ENCODE results near the gene SLC16A4.
"Not testable (repeated sequence)": the region's sequence is repeated elsewhere in the genome, so short reads cannot be mapped to it uniquely, and the experiment has no call there.

Gene SLC16A4

DNA sequence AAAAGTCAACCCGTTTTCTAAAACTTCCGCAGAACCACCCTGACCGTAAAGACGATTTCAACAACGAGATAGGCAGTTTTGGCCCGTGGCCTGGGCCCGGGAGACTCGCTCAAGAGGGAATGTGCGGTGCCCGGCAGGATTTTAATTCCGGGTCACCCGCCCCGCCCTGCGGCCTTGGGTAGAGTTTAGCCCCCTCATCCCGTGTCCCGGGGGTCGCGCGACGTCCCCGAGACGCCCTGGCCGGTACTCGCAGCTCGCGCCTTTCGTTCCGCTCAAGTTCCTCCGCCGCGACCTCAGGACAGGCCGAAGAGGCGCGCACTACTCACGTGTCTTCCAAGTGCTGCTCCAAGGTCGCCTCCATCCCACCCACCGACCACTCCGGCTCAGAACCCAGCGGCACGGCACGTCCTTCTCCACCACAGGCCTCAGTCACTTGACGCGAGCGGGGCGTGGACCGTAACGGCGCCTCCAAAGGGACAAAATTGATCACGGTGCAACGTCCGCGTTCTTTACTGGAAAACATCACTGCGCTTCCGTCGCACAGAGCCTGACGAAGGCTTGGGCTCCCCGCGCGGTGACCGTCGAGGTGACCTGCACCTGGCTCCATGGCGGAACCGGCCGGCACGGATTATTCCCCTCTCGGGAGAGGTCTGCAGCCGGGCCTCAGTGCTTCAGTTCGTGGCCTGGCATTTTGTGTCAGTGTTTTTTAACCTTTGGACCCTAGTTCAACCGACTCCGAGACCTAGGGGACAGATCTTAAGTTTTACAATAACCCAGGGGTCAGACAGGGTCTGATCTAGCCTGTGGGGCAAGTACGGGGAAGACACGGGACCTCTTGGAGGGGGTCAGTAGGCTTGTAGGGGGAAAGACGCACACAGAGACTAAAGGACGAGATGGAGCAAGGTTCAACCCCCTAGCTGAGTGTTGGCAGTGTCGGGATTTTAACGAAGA lies 16.7 kb upstream of the SLC16A4 start, which contains the start of gene LAMTOR5:
Gene LAMTOR5 (minus strand): TSS at position 435 of the 951 bp plus-strand sequence. CDS start 74 bp downstream, at position 361.
- TF ChIP-seq, protein P1, sequence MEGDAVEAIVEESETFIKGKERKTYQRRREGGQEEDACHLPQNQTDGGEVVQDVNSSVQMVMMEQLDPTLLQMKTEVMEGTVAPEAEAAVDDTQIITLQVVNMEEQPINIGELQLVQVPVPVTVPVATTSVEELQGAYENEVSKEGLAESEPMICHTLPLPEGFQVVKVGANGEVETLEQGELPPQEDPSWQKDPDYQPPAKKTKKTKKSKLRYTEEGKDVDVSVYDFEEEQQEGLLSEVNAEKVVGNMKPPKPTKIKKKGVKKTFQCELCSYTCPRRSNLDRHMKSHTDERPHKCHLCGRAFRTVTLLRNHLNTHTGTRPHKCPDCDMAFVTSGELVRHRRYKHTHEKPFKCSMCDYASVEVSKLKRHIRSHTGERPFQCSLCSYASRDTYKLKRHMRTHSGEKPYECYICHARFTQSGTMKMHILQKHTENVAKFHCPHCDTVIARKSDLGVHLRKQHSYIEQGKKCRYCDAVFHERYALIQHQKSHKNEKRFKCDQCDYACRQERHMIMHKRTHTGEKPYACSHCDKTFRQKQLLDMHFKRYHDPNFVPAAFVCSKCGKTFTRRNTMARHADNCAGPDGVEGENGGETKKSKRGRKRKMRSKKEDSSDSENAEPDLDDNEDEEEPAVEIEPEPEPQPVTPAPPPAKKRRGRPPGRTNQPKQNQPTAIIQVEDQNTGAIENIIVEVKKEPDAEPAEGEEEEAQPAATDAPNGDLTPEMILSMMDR (IDR thresholded peaks at IDR 0.05): no peak
- TF ChIP-seq ZFX (IDR thresholded peaks at IDR 0.05; ENCODE audit: borderline replicate concordance): no peak
- peak within 1 kb of the TSS; percentile 85 for H3K27ac ChIP-seq

DNA sequence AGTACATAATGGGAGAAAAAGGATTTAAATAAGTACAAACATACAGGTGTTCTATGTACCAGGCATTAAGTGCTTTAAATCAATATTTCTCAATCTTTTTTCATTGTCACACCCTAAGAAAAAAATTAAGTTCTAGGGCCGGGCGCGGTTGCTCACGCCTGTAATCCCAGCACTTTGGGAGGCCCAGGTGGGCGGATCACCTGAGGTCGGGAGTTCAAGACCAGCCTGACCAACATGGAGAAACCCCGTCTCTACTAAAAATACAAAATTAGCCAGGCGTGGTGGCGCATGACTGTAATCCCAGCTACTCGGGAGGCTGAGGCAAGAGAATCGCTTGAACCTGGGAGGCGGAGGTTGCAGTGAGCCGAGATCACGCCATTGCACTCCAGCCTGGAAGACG lies 15.6 kb upstream of the SLC16A4 start:
- peak overlapping the region; percentile 85 for H3K27ac ChIP-seq

DNA sequence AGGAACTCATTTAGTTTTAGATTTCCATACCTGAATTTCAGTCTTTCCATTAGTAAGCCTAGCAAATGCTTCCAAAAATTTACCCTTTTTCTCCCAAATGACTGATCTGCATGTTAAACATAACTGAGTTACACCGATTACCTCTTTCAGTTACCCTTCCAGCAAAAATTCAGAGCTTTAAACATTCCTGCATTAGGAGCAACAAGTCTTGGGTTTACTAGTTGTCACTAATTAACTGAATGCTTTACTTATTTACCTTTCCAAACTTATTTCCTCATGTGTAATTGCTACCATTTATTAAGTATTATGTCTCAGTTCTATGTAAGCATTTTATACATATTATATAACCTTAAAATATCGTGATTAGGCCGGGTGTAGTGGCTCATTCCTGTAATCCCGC lies 13.6 kb upstream of the SLC16A4 start:
- no peak for TF ChIP-seq ZFX (IDR thresholded peaks at IDR 0.05; ENCODE audit: borderline replicate concordance)
- TF ChIP-seq, protein P1 (IDR thresholded peaks at IDR 0.05): no peak
- no peak overlapping the region for H3K27ac ChIP-seq

DNA sequence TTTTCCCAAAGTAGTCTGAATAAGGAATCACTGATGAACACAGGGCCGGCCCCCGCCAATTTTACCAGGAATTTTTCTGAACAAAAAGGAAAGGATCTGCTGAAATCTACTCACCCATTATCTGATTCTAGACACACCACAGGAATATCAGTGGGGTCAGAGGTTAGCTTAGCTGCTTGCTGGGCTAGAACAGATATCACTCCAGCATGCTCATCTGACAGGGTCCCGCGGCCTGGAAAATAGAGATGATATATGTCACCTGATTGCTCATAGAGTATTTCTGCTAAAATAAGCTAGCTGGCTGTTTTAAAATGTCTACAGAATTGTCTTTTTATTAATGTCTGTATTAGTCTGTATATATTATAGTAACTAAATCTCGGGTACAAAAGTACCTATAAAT lies 13.0 kb upstream of the SLC16A4 start:
- H3K27ac ChIP-seq: no peak overlapping the region
- no peak for TF ChIP-seq ZFX (IDR thresholded peaks at IDR 0.05; ENCODE audit: borderline replicate concordance)
- TF ChIP-seq, protein P1 (IDR thresholded peaks at IDR 0.05): no peak

DNA sequence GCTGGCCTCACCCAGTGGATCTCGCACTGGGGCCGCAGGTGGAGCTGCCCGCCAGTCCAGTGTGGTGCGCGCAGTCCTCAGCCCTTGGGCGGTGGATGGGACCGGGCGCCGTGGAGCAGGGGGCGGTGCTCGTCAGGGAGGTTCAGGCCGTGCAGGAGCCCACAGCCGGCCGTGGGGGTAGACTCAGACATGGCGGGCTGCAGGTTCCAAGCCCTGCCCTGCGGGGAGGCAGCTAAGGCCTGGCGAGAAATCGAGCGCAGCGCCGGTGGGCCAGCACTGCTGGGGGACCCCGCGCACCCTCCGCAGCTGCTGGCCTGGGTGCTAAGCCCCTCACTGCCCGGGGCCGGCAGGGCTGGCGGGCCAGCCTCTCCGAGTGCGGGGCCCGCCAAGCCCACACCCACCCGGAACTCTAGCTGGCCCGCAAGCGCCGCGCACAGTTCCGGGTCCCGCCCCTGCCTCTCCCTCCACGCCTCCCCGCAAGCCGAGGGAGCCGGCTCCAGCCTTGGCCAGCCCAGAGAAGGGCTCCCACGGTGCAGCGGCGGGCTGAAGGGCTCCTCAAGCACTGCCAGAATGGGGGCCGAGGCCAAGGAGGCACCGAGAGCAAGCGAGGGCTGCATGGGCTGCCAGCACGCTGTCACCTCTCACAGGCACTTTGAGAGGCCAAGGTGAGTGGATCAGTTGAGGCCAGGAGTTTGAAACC lies 5.6 kb upstream of the SLC16A4 start:
- not testable (repeated sequence) for H3K27ac ChIP-seq

DNA sequence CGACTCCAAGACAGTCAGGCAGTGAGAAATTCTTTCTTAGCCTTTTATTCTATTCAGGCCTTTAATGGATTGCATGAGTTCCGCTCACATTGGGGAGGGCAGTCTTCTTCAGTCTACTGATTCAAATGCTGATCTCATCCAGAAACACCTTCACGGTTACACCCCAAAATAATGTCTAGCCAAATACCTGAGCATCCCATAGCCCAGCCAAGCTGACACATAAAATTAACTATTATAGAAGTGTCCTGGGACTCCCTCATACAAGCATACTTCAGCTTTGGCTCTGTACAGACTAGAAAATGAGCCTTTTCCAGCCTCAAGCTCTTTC lies 3.6 kb upstream of the SLC16A4 start:
- no peak for TF ChIP-seq ZFX (IDR thresholded peaks at IDR 0.05; ENCODE audit: borderline replicate concordance)
- TF ChIP-seq, protein P1 (IDR thresholded peaks at IDR 0.05): no peak
- H3K27ac ChIP-seq: 0 out of 2 replicates have a peak overlapping the region, but pooled peaks have one; percentile 20

DNA sequence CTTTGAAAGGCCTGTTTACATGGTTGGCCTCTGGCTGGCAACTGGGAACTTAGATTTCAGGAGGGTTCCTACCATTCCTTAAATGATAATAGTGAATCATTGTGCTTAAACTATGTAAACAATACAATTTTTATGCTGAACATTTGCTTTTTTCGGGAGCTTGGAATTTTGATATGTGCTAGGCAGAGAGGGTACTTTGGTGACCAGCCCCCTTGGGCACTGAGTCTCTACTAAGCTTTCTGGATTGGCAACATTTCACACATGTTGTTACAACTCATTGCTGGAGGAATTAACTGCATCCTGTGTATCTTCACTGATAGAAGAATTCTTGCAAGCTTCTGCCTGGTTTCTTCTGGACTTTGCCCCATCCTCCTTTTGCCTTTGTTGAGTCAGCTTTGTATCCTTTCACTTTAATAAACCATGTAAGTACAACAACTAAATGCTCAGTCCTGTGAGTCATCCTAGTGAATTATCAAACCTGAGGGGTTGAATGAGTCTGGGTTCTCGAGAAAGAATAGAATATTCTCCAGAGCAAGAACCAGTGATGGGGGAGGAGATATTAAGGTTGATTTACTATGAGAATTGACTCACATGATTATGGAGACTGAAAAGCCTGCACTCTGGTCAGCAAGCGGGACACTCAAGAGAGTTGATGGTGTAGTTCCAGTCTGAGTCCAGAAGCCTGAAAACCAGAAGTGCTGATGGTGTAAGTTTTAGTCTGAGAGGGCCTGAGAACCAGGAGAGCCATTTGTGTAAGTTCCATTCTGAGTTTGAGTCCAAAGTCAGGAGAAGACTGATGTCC lies 3.1 kb upstream of the SLC16A4 start:
- 0 out of 2 replicates have a peak overlapping the region, but pooled peaks have one; percentile 20 for H3K27ac ChIP-seq
- no peak for TF ChIP-seq ZFX (IDR thresholded peaks at IDR 0.05; ENCODE audit: borderline replicate concordance)
- TF ChIP-seq, protein P1 (IDR thresholded peaks at IDR 0.05): no peak
